OCI-LY1 (cell line): Measurements from ENCODE around the gene ZBTB7C.
"Not testable (repeated sequence)": the region's sequence is repeated elsewhere in the genome, so short reads cannot be mapped to it uniquely, and the experiment has no call there.

ENCODE experiments used
- H2AFZ ChIP-seq: fragments of 200-600 bp; sonication (generic), shearing (Covaris generic); 2 replicates; pipeline ENCODE4 v1.6.0; 2014; ENCODE audit warnings: antibody characterized with exemption, mild to moderate bottlenecking, low read length
- H3F3A ChIP-seq: fragments of 200-600 bp; sonication (generic), shearing (Covaris generic); 2 replicates; pipeline ENCODE4 v1.6.0; 2014; ENCODE audit warnings: mild to moderate bottlenecking, antibody characterized with exemption, low read length, moderate library complexity; ENCODE audit not compliant: insufficient read depth
- H3K27ac ChIP-seq: fragments of 200-600 bp; sonication (generic); 2 replicates; pipeline ENCODE4 v1.5.1; 2014; ENCODE audit warnings: low read length, mixed run types, mild to moderate bottlenecking, low read depth; ENCODE audit not compliant: poor library complexity, severe bottlenecking
- H3K27me3 ChIP-seq: fragments of 200-600 bp; sonication (generic); 2 replicates; pipeline ENCODE4 v1.6.0; 2014; ENCODE audit warnings: antibody characterized with exemption, mild to moderate bottlenecking, low read length, moderate library complexity; ENCODE audit not compliant: insufficient read depth
- H3K36me3 ChIP-seq: fragments of 200-600 bp; sonication (generic); 2 replicates; pipeline ENCODE4 v1.6.1; 2014; ENCODE audit warnings: mild to moderate bottlenecking, antibody characterized with exemption, low read length, moderate library complexity, mixed read lengths; ENCODE audit not compliant: insufficient read depth
- H3K4me1 ChIP-seq: fragments of 200-600 bp; sonication (generic); 2 replicates; pipeline ENCODE4 v1.5.1; 2014; ENCODE audit warnings: mild to moderate bottlenecking, low read length, moderate library complexity; ENCODE audit not compliant: insufficient read depth, severe bottlenecking
- H3K4me2 ChIP-seq: fragments of 200-600 bp; sonication (generic), shearing (Covaris generic); 2 replicates; pipeline ENCODE4 v1.6.1; 2014; ENCODE audit warnings: low read length
- H3K4me3 ChIP-seq: fragments of 200-600 bp; sonication (generic); 2 replicates; pipeline ENCODE4 v1.5.1; 2014; ENCODE audit warnings: low read length, low read depth, mild to moderate bottlenecking, mixed read lengths; ENCODE audit not compliant: poor library complexity, severe bottlenecking
- H3K79me2 ChIP-seq: fragments of 200-600 bp; shearing (Covaris generic); 2 replicates; pipeline ENCODE4 v1.6.1; 2016; ENCODE audit warnings: mixed run types, low read length, mixed read lengths; ENCODE audit not compliant: insufficient read depth
- H3K9ac ChIP-seq: fragments of 200-600 bp; sonication (generic), shearing (Covaris generic); 2 replicates; pipeline ENCODE4 v1.6.1; 2014; ENCODE audit warnings: mild to moderate bottlenecking, low read length, mixed read lengths
- H3K9me2 ChIP-seq: fragments of 200-600 bp; sonication (generic), shearing (Covaris generic); 2 replicates; pipeline ENCODE4 v1.6.1; 2014; ENCODE audit warnings: low read depth, mild to moderate bottlenecking, low read length, mixed read lengths
- H3K9me3 ChIP-seq: fragments of 200-600 bp; shearing (Covaris generic); 2 replicates; pipeline ENCODE4 v1.6.1; 2014; ENCODE audit warnings: low read length, mixed read lengths
- H4K20me1 ChIP-seq: fragments of 200-600 bp; sonication (generic), shearing (Covaris generic); 2 replicates; pipeline ENCODE4 v1.6.0; 2016; ENCODE audit warnings: mild to moderate bottlenecking, low read length; ENCODE audit not compliant: insufficient read depth
- EZH2 ChIP-seq: fragments of 200-600 bp; sonication (generic), shearing (Covaris generic); IDR thresholded peaks from 2 replicates; pipeline ENCODE4 v1.8.0; 2017; ENCODE audit warnings: borderline replicate concordance, mixed run types, mild to moderate bottlenecking, antibody characterized with exemption, low read length, moderate library complexity, mixed read lengths
- TF ChIP-seq, protein P1 (sequence below): fragments of 200-600 bp; sonication (generic), shearing (Covaris generic); IDR thresholded peaks from 2 replicates; pipeline ENCODE4 v1.5.1; 2017; ENCODE audit warnings: mild to moderate bottlenecking, antibody characterized with exemption, low read length, moderate library complexity, mixed read lengths

Gene ZBTB7C

DNA sequence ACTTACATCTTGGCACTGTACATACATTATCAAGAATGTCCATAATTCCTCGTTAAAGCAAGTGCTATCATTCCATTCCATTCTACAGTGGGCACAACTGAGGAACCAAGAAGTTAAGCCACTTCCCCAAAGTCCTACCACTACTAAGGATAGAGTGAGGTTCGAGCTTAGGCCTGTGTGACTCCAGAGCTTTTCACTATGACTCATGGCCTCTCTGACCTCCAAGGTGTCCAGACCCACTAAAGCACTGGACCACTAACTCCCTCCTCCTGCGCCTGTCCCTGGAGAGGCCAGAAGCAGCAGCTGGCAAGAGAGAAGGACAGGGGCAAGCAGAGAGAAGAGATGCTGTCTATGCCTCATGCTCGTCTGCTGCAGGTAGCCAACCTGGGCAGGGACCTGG lies 117.0 kb downstream of the ZBTB7C start:
- no peaks in the 10 kb centered on the region for H3K79me2 ChIP-seq
- H3K9ac ChIP-seq, result no peak overlapping the region
- H3K27me3 ChIP-seq, result no peaks in the 10 kb centered on the region
- H3K4me1 ChIP-seq, result no peaks in the 10 kb centered on the region
- H2AFZ ChIP-seq, result no peak overlapping the region
- no peaks in the 10 kb centered on the region for H4K20me1 ChIP-seq
- H3K9me2 ChIP-seq, result no peaks in the 10 kb centered on the region
- no peak overlapping the region for H3K27ac ChIP-seq
- no peaks in the 10 kb centered on the region for H3F3A ChIP-seq
- TF ChIP-seq, protein P1, sequence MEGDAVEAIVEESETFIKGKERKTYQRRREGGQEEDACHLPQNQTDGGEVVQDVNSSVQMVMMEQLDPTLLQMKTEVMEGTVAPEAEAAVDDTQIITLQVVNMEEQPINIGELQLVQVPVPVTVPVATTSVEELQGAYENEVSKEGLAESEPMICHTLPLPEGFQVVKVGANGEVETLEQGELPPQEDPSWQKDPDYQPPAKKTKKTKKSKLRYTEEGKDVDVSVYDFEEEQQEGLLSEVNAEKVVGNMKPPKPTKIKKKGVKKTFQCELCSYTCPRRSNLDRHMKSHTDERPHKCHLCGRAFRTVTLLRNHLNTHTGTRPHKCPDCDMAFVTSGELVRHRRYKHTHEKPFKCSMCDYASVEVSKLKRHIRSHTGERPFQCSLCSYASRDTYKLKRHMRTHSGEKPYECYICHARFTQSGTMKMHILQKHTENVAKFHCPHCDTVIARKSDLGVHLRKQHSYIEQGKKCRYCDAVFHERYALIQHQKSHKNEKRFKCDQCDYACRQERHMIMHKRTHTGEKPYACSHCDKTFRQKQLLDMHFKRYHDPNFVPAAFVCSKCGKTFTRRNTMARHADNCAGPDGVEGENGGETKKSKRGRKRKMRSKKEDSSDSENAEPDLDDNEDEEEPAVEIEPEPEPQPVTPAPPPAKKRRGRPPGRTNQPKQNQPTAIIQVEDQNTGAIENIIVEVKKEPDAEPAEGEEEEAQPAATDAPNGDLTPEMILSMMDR, result no peak
- no peak for TF ChIP-seq EZH2
- no peaks in the 10 kb centered on the region for H3K36me3 ChIP-seq
- no peak overlapping the region for H3K4me2 ChIP-seq
- no peak overlapping the region for H3K4me3 ChIP-seq
- H3K9me3 ChIP-seq, result no peaks in the 10 kb centered on the region

DNA sequence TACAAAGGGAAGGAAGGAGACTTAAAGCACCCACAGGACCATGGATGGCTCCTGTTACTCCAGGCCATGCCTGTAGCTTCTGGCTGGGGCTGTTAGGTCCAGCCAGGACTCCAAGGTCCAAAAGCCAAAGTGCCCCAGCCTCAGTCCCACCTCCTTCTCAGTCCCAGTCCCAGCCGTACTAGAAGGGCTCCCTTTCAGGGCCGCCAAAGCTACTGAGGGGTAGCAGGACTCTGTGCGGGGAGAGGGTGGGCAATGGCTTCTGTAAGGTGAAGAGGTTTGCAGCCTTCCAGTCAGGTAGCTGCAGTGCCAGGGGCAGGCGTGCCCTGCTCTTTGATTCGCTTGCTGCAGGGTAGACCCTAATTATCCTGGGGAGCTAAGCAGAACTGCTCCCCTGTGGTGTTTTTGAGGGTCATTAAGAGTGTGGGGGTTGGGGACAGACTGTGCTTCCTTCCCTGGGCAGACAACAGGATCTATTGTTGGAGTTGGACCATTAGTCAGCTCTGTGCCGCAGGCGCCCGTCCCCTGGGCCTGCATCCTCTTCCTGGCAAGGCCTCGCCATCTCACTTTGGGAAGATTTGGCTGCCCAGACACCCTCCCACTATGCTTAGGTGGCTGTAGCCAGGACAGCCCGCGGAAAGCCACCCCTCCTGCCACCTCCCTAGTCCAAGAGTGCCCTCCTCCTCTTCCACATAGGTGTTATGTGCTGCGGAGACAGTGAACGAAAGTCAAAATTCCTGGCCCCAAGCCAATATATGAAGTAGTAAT lies 118.8 kb downstream of the ZBTB7C start:
- Histone ChIP-seq H3K9ac (no peak overlapping the region), H2AFZ (no peak overlapping the region), H3K9me2 (no peaks in the 10 kb centered on the region), H4K20me1 (no peaks in the 10 kb centered on the region), H3K27ac (no peak overlapping the region), H3K4me2 (no peak overlapping the region), H3K9me3 (no peaks in the 10 kb centered on the region), H3K27me3 (no peaks in the 10 kb centered on the region), H3K4me1 (no peaks in the 10 kb centered on the region), H3K4me3 (no peak overlapping the region), H3K79me2 (no peaks in the 10 kb centered on the region), H3F3A (no peaks in the 10 kb centered on the region), H3K36me3 (no peaks in the 10 kb centered on the region)
- TF ChIP-seq, protein P1, result no peak
- no peak for TF ChIP-seq EZH2

DNA sequence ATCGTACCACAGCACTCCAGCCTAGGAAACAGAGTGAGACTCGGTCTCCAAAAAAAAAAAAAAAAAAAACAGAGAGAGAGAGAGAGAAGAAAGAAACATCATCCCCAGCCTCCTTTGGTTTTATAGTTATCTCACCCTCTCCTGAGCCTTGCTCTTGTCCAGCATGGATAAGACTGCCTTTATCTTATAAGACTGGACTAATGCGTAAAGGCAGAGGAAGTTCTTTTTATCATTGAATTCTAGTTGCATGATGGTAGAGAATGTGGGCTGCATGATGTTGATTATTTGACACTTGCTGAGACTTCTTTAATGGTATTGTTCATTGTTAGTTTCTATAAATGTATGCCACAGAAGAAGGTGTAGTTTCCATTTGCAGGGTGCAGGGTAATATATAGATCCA lies 124.4 kb downstream of the ZBTB7C start:
- H3K27ac ChIP-seq, result no peak overlapping the region
- no peak overlapping the region for H3K4me2 ChIP-seq
- no peak overlapping the region for H3K4me3 ChIP-seq
- H3F3A ChIP-seq, result no peaks in the 10 kb centered on the region
- no peaks in the 10 kb centered on the region for H4K20me1 ChIP-seq
- H3K9me2 ChIP-seq, result no peaks in the 10 kb centered on the region
- no peaks in the 10 kb centered on the region for H3K79me2 ChIP-seq
- TF ChIP-seq, protein P1, result no peak
- no peak for TF ChIP-seq EZH2
- no peaks in the 10 kb centered on the region for H3K4me1 ChIP-seq
- no peak overlapping the region for H3K9ac ChIP-seq
- no peaks in the 10 kb centered on the region for H3K36me3 ChIP-seq
- H2AFZ ChIP-seq, result no peak overlapping the region
- H3K9me3 ChIP-seq, result no peaks in the 10 kb centered on the region
- H3K27me3 ChIP-seq, result no peaks in the 10 kb centered on the region

DNA sequence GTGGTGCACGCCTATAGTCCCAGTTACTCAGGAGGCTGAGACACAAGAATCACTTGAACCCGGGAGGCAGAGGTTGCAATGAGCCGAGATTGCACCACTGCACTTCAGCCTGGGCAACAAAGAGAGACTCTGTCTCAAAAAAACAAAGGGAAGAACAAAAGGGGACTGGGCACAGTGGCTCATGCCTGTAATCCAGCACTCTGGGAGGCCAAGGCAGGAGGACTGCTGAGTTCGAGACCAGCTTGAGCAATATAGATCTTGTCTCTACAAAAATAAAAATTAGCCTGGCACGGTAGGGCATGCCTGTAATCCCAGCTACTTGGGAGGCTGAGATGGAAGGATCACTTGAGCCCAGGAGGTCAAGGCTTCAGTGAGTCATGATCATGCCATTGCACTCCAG lies 125.2 kb downstream of the ZBTB7C start:
- H3K4me2 ChIP-seq, result not testable (repeated sequence)

DNA sequence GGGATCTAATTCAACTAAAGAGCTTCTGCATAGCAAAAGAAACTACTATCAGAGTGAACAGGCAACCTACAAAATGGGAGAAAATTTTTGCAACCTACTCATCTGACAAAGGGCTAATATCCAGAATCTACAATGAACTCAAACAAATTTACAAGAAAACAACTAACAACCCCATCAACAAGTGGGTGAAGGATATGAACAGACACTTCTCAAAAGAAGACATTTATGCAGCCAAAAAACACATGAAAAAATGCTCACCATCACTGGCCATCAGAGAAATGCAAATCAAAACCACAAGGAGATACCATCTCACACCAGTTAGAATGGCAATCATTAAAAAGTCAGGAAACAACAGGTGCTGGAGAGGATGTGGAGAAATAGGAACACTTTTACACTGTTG lies 127.7 kb downstream of the ZBTB7C start:
- H3K9me2 ChIP-seq, H3K36me3 ChIP-seq, H3K4me2 ChIP-seq, H3K27me3 ChIP-seq, H4K20me1 ChIP-seq, H3K9me3 ChIP-seq, H2AFZ ChIP-seq, H3K79me2 ChIP-seq, H3K4me1 ChIP-seq, H3K4me3 ChIP-seq, H3K27ac ChIP-seq, H3K9ac ChIP-seq, H3F3A ChIP-seq: not testable (repeated sequence)

More for the DNA sequence above, 125.2 kb downstream of the ZBTB7C start:
- not testable (repeated sequence) for H3F3A ChIP-seq, H3K36me3 ChIP-seq, H3K4me1 ChIP-seq, H3K27me3 ChIP-seq, H3K9me2 ChIP-seq, H3K9me3 ChIP-seq, H3K4me3 ChIP-seq, H3K27ac ChIP-seq, H4K20me1 ChIP-seq, H2AFZ ChIP-seq, H3K79me2 ChIP-seq, H3K9ac ChIP-seq
